Hematopoietic multipotent progenitor cell (in vitro differentiated cells): Measurements from ENCODE around the gene CMTM5. TPM values are rescaled to one million over a fixed set of nuclear protein-coding genes. Genes with fewer than 3 reads are reported as not detected.

Source experiments
- DNase-seq, 3 donors: peaks; one replicate each; pipeline ENCODE4 v3.0.0-alpha.2; 2011 to 2015; ENCODE audit warnings: low read depth in 2 of 3, low spot score in 2 of 3
- total RNA-seq: library from RNA; depleted of rRNA; stranded (reverse); fragments of >200 nt; gene quantifications from one replicate; pipeline ENCODE4 v1.2.3, GENCODE V29; 2012

The CMTM5 gene
- total RNA-seq, 1 donor = 3.0 TPM

DNA sequence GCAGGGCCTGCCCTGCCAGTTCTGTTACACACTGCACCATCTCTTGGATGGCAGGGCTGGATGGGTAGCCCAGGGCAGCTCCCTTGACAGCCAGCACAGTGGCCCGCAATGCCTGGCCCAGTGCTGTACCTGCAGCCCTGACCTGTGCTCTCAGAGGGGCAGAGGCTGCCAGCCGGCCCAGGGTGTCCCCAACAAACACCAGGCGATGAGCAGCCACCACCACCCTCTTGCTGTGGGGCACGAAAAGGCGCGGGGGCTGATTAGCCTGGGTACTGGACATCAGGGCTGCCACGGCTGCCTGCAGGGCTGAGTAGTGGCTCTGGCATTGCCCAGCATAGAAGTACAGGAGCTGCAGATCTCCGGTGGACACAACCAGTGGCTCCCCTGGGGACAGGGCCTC, 19.6 kb upstream of the CMTM5 start:
- no peak for DNase-seq

DNA sequence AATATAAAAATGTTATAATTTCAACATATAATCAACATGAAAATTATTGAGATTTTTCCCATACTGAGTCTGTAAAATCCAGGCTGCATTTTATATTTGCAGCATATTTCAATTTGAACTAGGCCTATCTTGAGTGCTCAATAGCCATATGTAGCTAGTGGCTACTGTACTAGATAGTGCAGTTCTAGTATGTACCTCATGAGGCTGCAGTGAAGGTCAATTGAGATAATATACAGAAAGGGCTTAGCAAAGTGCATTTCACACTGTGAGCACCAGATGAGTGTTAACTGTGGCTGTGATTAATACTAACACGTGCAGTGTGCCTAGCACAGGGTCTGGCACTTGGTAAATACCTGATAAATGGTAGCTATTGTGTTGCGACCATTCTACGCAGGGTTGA, 18.8 kb upstream of the CMTM5 start:
- no peak for DNase-seq

GRCh38 chr14:23358553-23359166, 18.2 kb upstream of the CMTM5 start:
- DNase-seq = no peak

DNA sequence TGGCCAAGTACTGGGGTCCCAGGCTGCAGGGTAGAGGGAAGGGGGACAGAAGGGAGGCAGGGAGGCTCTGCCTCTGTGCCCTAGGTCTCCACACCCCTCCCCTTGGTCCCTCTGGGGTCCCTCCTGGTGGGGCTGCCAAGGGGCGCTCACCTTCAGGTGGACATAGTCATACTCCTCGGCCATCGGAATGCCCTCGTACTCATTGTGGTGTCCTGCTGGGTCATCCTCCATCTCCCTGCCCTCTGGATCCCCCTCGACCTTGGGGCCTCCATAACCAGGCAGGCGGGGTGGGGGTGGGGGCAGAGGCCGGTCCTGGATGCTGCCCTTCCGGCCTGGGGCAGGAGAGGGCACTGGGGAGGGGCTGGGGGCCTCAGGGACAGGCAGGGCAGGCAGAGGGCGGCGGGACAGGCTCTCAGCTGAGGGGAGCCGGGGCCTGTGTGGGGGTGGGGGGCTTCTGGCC, 17.6 kb upstream of the CMTM5 start:
- no peak for DNase-seq

DNA sequence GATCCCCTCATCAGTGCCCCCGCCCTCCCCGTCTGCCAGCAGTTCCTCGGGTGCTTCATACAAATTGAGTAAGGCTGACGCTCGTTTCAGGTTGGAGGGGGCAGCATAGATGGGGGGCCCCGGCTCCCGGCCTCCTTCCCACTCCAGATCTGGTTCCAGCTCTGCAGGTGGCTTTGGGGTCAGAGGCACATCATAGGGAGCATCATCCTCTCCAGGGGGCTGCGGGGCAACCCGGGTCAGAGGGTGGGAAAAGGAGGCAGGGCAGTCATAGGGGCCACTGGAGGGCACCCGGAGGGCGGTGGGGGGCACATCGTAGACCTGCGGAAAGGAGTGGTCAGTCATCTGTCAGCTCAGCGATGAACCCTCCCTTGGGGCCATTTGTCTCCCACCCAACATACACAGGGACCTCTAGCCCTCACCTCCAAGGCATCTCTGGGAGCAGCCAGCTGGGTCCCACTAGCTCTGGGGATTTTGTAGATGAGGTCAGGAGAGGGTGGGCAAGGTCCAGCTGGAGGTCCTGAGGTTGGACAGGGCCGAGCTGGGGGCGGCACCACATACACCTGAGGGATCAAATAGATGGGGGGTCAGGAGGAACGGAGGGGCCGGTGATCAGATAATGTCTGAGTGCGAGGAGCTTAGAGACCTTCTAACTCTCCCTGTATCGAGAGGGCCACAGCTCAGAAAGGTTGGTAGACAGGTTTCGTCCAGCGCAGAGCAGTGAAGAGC, 17.0 kb upstream of the CMTM5 start:
- DNase-seq = no peak

DNA sequence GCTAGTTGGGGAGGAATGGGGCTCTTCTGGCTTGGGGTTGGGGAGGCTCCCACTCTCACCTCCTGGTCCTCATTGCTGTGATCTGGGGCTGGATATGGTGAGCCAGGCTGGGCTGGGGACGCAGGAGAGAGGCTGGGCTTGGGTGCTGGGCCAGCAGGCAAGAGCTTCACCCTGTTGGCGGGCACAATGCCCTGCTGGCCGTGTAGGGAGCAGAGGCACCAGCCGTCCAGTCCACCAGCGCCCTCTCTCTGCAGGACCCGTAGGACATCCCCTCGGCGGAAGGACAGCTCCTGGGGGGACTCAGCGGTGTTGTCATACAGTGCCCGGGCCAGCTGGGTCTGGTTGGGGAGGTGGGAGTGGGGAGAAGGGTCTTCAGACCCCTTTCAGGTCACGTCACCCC, 16.4 kb upstream of the CMTM5 start:
- DNase-seq = no peak

GRCh38 chr14:23361320-23361719, 15.5 kb upstream of the CMTM5 start:
- DNase-seq = no peak

DNA sequence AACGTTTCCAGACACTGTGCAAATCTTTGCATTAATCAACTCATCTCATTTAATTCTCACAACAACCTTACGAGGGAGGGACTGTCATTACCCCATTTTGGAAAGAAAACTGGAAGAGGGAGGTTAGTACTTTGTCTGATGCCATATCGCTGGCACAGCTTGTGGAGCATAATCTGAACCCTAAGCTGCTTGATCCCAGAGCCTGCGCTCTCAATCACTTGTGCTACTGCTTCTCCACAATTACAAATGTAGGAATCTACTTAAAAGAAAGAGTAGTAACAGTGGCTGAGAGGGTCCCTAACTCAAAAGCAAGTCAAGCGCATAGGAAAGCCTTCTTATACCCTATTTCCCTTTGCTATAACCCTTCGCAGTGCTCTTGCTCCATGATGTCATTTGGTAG, 15.1 kb upstream of the CMTM5 start:
- no peak for DNase-seq

- DNase-seq = peak in 1 of 3 donors; percentile 18
Observed at GRCh38 chr14:23362200-23362599, 14.6 kb upstream of the CMTM5 start.

DNA sequence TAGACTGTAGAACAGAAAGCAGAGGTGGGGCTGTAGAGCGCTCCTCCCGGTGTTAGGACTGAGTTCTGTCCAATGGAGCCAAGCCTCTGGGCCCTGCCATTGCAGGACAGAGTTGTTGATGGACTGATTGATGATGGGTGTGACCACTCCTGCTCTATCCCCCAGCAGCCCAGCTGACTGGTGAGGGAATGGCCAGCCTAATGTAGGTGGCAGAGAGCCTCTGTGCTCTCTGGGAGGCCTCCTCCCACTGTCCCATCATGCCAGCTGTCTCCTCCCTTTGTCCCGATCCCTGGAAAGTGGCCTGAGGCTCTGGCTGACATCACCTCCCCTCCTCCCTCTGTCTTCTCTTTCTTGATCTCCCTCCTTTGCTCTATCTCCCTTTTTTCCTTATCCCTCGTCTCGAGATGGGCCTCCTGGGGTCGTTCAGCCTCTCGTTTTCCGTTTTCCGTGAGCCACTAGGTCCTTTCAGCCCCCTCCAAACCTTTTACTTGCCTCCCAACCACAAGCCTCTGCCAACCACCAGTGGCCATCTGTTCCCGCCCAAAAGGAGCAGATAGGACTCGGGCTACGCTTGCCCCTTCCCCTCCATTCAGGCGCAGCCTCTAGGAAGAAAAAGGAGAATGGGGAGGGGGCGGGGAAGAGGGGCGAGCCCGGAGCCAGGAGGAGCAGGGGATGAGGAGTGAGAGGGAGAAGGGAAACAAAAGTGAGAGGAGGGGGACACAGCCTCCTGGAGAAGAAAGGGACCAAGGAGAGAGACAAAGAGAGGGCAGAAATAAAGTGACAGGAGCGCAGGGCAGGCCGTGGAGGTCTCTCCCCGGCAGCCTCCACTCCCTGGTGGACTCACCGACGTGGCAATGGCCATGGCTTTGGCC, 12.4 kb upstream of the CMTM5 start:
- no peak for DNase-seq

- DNase-seq = no peak
Observed at GRCh38 chr14:23365036-23365731, 11.7 kb upstream of the CMTM5 start, which contains the start of gene EFS. TSS of gene EFS (minus strand) at chr14:23365172. CDS start at chr14:23365025, 147 bp downstream.

- no peak for DNase-seq
Observed at GRCh38 chr14:23365732-23366425, 11.0 kb upstream of the CMTM5 start.

GRCh38 chr14:23366426-23366921, 10.4 kb upstream of the CMTM5 start:
- DNase-seq = no peak

DNA sequence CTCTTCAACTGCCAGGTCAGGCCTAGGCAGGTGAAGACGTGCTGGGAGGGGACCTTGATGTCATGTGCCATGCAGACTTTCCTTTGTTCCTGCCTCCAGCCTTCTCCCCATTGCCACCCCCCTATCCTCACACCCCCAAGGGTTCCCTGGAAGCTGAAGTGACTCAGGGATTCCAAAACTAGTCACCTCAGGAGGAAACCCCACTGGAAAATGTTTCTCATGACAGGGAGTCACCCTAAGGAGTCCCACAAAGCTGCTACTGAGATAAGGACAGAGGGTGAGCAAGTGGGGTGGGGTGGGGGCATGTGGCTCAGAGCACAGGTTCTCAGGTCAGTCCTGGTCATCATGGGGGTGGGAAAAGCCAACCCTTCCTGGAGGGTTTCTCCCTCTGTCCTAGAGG, 6.6 kb upstream of the CMTM5 start:
- DNase-seq = no peak

GRCh38 chr14:23371865-23372264, 5.0 kb upstream of the CMTM5 start:
- DNase-seq = no peak

GRCh38 chr14:23372509-23372908, 4.3 kb upstream of the CMTM5 start, which contains the start of gene IL25:
TSS of gene IL25 (plus strand) at chr14:23372809.
- DNase-seq = no peak

- DNase-seq = no peak
Observed at GRCh38 chr14:23373041-23373440, 3.8 kb upstream of the CMTM5 start.

GRCh38 chr14:23375527-23376251, 1.2 kb upstream of the CMTM5 start:
- DNase-seq = no peak

- DNase-seq = no peak
Observed at GRCh38 chr14:23377198-23377550, 328 bp downstream of the CMTM5 start.
